Loucy (cell line): ENCODE measurements around the gene LHX5.

Experiments
- H2AFZ ChIP-seq: fragments of 200-600 bp; sonication (generic); 2 replicates; pipeline ENCODE4 v1.6.0; 2016; ENCODE audit warnings: antibody characterized with exemption, mild to moderate bottlenecking, low read length, moderate library complexity
- H3F3A ChIP-seq: fragments of 200-600 bp; 2 replicates; pipeline ENCODE4 v1.6.0; 2016; ENCODE audit warnings: antibody characterized with exemption, low read depth, mild to moderate bottlenecking
- H3K27me3 ChIP-seq: fragments of 200-600 bp; sonication (generic); 2 replicates; pipeline ENCODE4 v1.6.1; 2014; ENCODE audit warnings: low read length, mild to moderate bottlenecking; ENCODE audit not compliant: insufficient read depth, poor library complexity, severe bottlenecking
- H3K36me3 ChIP-seq: fragments of 200-600 bp; sonication (generic); 2 replicates; pipeline ENCODE4 v1.6.1; 2016; ENCODE audit warnings: low read length; ENCODE audit not compliant: insufficient read depth
- H3K4me1 ChIP-seq: fragments of 200-600 bp; sonication (generic); 2 replicates; pipeline ENCODE4 v1.5.1; 2014; ENCODE audit warnings: low read length, mild to moderate bottlenecking; ENCODE audit not compliant: insufficient read depth, poor library complexity, severe bottlenecking
- H3K4me2 ChIP-seq: fragments of 200-600 bp; sonication (generic); 2 replicates; pipeline ENCODE4 v1.6.0; 2014; ENCODE audit warnings: antibody characterized with exemption, low read length, low read depth, mild to moderate bottlenecking; ENCODE audit not compliant: poor library complexity, severe bottlenecking
- H3K4me3 ChIP-seq: fragments of 200-600 bp; sonication (generic); 2 replicates; pipeline ENCODE4 v1.5.1; 2014; ENCODE audit warnings: low read length, mild to moderate bottlenecking, mixed read lengths; ENCODE audit not compliant: poor library complexity, severe bottlenecking
- H3K79me2 ChIP-seq: fragments of 200-600 bp; sonication (generic); 2 replicates; pipeline ENCODE4 v1.6.1; 2014; ENCODE audit warnings: low read length; ENCODE audit not compliant: insufficient read depth
- H3K9ac ChIP-seq: fragments of 200-600 bp; sonication (generic); 2 replicates; pipeline ENCODE4 v1.6.0; 2014; ENCODE audit warnings: mild to moderate bottlenecking, low read depth, low read length, moderate library complexity; ENCODE audit not compliant: poor library complexity, severe bottlenecking
- H3K9me2 ChIP-seq: fragments of 200-600 bp; sonication (generic); replicated peaks from 2 replicates; pipeline ENCODE4 v1.6.1; 2016; ENCODE audit warnings: low read depth, low read length, mixed read lengths
- H3K9me3 ChIP-seq: fragments of 200-600 bp; sonication (generic); 2 replicates; pipeline ENCODE4 v1.6.1; 2014; ENCODE audit warnings: mild to moderate bottlenecking, antibody characterized with exemption, low read length, low read depth; ENCODE audit not compliant: insufficient read depth
- H4K20me1 ChIP-seq: fragments of 200-600 bp; sonication (generic); 2 replicates; pipeline ENCODE4 v1.6.0; 2014; ENCODE audit warnings: antibody characterized with exemption, low read length, mild to moderate bottlenecking; ENCODE audit not compliant: insufficient read depth, poor library complexity, severe bottlenecking
- EZH2phosphoT487 ChIP-seq: fragments of 200-600 bp; IDR thresholded peaks from 2 replicates; pipeline ENCODE4 v1.6.1; 2018; ENCODE audit warnings: antibody characterized with exemption, mild to moderate bottlenecking, moderate library complexity, borderline replicate concordance
- TF ChIP-seq, protein P1 (sequence below): fragments of 200-600 bp; sonication (generic); conservative IDR thresholded peaks from 2 replicates; pipeline ENCODE4 v1.5.1; 2014; ENCODE audit warnings: mild to moderate bottlenecking, antibody characterized with exemption, low read length

Gene LHX5

DNA sequence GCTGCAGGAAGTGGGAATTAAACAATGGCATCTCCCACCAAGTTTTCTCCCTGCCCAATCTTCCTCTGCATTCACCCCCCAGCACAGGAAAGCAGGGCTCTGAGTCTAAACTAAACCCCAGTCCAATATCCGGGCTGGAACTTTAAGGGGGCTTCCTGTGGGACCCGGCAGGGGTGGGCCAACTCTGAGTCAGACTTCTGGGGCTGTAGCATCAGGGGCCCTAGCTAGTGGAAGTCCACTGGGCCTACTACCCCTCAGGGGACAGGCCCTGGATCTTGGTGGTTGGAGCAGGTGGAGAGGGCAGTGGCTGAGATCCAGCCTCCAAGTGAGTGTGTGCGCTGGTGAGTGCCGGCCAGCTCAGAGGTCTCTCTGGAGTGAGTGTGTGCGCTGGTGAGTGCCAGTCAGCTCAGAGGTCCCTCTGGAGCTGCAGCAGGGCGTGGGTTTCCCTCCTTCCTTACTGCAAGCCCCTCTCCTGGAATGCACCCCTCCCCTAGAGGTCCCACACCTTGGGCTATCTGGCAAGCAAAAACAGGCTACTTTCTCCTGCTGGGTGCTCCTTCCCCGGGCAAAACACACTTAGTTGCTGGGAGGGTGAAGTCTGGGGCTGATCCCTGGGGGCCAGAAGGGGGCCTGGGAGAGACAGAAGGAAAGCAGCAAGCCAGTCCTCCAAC, 5.6 kb upstream of the LHX5 start:
- no peak overlapping the region for H2AFZ ChIP-seq
- H3K79me2 ChIP-seq: no peaks in the 10 kb centered on the region
- H3K9ac ChIP-seq: no peak overlapping the region
- no peaks in the 10 kb centered on the region for H4K20me1 ChIP-seq
- TF ChIP-seq EZH2phosphoT487: no peak
- TF ChIP-seq, protein P1, sequence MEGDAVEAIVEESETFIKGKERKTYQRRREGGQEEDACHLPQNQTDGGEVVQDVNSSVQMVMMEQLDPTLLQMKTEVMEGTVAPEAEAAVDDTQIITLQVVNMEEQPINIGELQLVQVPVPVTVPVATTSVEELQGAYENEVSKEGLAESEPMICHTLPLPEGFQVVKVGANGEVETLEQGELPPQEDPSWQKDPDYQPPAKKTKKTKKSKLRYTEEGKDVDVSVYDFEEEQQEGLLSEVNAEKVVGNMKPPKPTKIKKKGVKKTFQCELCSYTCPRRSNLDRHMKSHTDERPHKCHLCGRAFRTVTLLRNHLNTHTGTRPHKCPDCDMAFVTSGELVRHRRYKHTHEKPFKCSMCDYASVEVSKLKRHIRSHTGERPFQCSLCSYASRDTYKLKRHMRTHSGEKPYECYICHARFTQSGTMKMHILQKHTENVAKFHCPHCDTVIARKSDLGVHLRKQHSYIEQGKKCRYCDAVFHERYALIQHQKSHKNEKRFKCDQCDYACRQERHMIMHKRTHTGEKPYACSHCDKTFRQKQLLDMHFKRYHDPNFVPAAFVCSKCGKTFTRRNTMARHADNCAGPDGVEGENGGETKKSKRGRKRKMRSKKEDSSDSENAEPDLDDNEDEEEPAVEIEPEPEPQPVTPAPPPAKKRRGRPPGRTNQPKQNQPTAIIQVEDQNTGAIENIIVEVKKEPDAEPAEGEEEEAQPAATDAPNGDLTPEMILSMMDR: no peak
- no peaks in the 10 kb centered on the region for H3F3A ChIP-seq
- H3K4me3 ChIP-seq: no peak overlapping the region
- H3K36me3 ChIP-seq: no peaks in the 10 kb centered on the region
- no peaks in the 10 kb centered on the region for H3K9me2 ChIP-seq
- H3K4me1 ChIP-seq: no peaks in the 10 kb centered on the region
- no peaks in the 10 kb centered on the region for H3K27me3 ChIP-seq
- H3K9me3 ChIP-seq: no peaks in the 10 kb centered on the region
- no peak overlapping the region for H3K4me2 ChIP-seq

DNA sequence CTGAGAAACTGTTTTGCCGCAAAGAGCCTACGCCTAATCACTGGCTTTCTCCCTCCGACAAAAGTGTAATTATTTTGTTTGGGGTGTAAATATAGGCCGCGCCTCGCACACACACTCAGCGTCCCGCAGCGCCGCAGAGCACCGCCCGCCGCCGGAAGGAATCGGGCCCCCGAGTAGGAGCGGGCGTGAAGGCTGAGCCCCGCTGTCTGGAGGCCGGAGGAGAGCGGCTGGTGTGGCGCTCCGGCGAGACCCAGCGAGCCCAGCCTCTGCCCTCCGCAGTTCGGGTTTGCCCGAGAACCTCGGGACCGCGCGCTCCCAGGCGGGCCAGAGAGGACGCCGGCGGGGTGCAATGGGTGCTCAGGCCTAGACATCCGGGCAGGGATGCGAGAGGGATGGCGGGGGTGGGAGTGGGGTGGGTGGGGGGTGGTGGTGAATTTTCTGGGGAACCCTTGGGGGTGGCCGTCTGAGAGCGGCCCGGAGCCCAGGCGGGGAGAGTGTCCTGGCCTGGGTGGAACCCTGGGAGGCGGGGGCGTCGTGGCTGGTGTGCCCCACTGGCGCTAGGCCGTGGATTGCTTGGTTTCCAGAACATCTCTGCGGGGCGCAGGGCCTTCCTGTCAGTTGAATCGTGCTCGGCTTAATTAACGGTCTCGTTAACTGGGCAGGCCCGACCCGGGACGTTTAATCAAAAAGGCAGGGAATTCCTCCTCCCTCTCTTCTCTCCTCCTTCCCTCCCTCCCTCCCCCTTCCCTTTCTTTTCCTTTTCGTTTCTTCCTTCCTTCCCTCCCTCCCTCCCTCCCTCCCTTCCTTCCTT, 4.7 kb upstream of the LHX5 start:
- no peaks in the 10 kb centered on the region for H3K79me2 ChIP-seq
- no peaks in the 10 kb centered on the region for H3K9me2 ChIP-seq
- H3K9ac ChIP-seq: no peak overlapping the region
- H3K36me3 ChIP-seq: no peaks in the 10 kb centered on the region
- TF ChIP-seq, protein P1: no peak
- H3K27me3 ChIP-seq: no peaks in the 10 kb centered on the region
- H3K4me1 ChIP-seq: no peaks in the 10 kb centered on the region
- no peaks in the 10 kb centered on the region for H3F3A ChIP-seq
- H4K20me1 ChIP-seq: no peaks in the 10 kb centered on the region
- no peak overlapping the region for H3K4me3 ChIP-seq
- no peak overlapping the region for H2AFZ ChIP-seq
- no peaks in the 10 kb centered on the region for H3K9me3 ChIP-seq
- H3K4me2 ChIP-seq: no peak overlapping the region

DNA sequence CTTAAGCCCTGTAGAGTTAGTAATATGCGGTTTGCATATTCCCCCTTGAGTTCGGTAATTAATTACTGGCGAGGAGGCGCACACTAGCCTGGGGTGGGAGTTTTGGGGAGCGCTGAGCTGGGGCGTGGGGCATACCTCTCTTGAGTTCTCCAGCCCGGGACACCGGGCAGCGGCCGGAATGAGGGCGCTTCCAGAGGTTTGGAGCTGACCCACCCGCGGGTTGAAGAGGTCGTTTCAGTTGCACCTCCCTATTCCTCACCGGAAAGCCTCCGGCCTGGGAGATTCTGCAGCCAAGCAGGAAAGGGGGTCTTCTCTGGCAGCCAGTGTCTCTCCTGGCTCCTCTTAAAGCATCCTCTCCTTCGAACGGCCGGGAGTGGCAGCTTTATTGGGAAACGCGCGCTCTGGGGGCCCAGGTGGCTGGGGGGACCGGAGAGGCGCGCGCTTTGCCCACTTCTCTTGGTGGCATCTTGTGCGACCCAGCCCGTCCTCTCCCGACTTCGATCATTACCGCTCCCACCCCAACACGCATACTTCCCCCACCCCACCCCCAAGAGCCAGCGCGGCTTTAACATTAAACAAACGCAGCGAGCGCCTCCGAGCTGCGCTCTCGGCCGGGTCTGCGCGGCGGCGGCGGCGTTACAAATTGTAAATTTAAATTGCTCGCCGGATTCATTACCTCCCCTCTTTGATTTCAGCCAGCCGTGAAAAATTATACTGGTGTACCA, 3.9 kb upstream of the LHX5 start:
- Histone ChIP-seq H2AFZ (no peak overlapping the region), H3K9ac (no peak overlapping the region), H3K36me3 (no peaks in the 10 kb centered on the region), H3F3A (no peaks in the 10 kb centered on the region), H3K4me1 (no peaks in the 10 kb centered on the region), H3K9me3 (no peaks in the 10 kb centered on the region), H4K20me1 (no peaks in the 10 kb centered on the region), H3K27me3 (no peaks in the 10 kb centered on the region), H3K79me2 (no peaks in the 10 kb centered on the region), H3K4me3 (no peak overlapping the region), H3K4me2 (no peak overlapping the region), H3K9me2 (no peaks in the 10 kb centered on the region)
- TF ChIP-seq, protein P1: no peak
- no peak for TF ChIP-seq EZH2phosphoT487
